Endodermal cell (in vitro differentiated cells): ENCODE data around the gene ABCC1. TPM values are rescaled to one million over a fixed set of nuclear protein-coding genes. Genes with fewer than 3 reads are reported as not detected.

Source experiments
- DNase-seq: peaks from one replicate; pipeline ENCODE4 v3.0.0-alpha.2; 2017
- H3K27ac ChIP-seq: 2 replicates; pipeline ENCODE4 v1.5.1; 2013; ENCODE audit warnings: mild to moderate bottlenecking, low read depth, low read length, moderate library complexity
- H3K27me3 ChIP-seq: 2 replicates; pipeline ENCODE4 v1.6.1; 2013; ENCODE audit warnings: mild to moderate bottlenecking, low read length, moderate library complexity; ENCODE audit not compliant: insufficient read depth, control insufficient read depth, poor library complexity, severe bottlenecking
- H3K36me3 ChIP-seq: 2 replicates; pipeline ENCODE4 v1.7.0; 2013; ENCODE audit warnings: mild to moderate bottlenecking, low read length, moderate library complexity; ENCODE audit not compliant: control insufficient read depth, insufficient read depth
- H3K4me1 ChIP-seq: one replicate; pipeline ENCODE4 v1.7.0; 2013; ENCODE audit warnings: low read length; ENCODE audit not compliant: control insufficient read depth, insufficient read depth
- H3K4me3 ChIP-seq: 2 replicates; pipeline ENCODE4 v1.5.1; 2013; ENCODE audit warnings: mild to moderate bottlenecking, low read length, moderate library complexity
- H3K9ac ChIP-seq: 2 replicates; pipeline ENCODE4 v1.6.1; 2013; ENCODE audit warnings: mild to moderate bottlenecking, low read length, moderate library complexity; ENCODE audit not compliant: poor library complexity, severe bottlenecking; ENCODE audit errors: extremely low read depth
- H3K9me3 ChIP-seq: 2 replicates; pipeline ENCODE4 v1.6.1; 2013; ENCODE audit warnings: mild to moderate bottlenecking, low read length, moderate library complexity; ENCODE audit not compliant: control insufficient read depth
- H3K27ac Mint-ChIP-seq: 2 replicates; pipeline ENCODE4 v1.8.0; 2020; ENCODE audit warnings: mixed read lengths
- H3K27me3 Mint-ChIP-seq: 2 replicates; pipeline ENCODE4 v1.8.0; 2021; ENCODE audit warnings: mild to moderate bottlenecking, mixed read lengths; ENCODE audit not compliant: insufficient read depth
- H3K36me3 Mint-ChIP-seq: 2 replicates; pipeline ENCODE4 v1.8.0; 2020; ENCODE audit warnings: low read depth, mixed read lengths
- H3K4me1 Mint-ChIP-seq: 2 replicates; pipeline ENCODE4 v1.8.0; 2020; ENCODE audit warnings: mixed read lengths
- H3K4me3 Mint-ChIP-seq: 2 replicates; pipeline ENCODE4 v1.8.0; 2020; ENCODE audit warnings: mild to moderate bottlenecking, moderate library complexity, mixed read lengths
- H3K9me3 Mint-ChIP-seq: 2 replicates; pipeline ENCODE4 v1.8.0; 2020; ENCODE audit warnings: mild to moderate bottlenecking, mixed read lengths
- CTCF ChIP-seq: fragments of 200-600 bp; sonication (generic); conservative IDR thresholded peaks from 2 replicates; pipeline ENCODE4 v1.5.0; 2021; ENCODE audit warnings: antibody characterized with exemption, mild to moderate bottlenecking
- WGBS, 2 experiments: methylation state at CpG; one replicate each; pipeline versions ENCODE4 v1.1.5 to v1.1.7; 2013; ENCODE audit warnings: missing lambda C conversion rate in 2 of 2, mixed read lengths in 1 of 2; ENCODE audit not compliant: insufficient coverage in 1 of 2, insufficient read length in 1 of 2; 5-methylcytosine and 5-hydroxymethylcytosine counted together
- total RNA-seq, 2 donors: library from RNA; stranded (reverse); fragmentation: NEBNext Ultra II Directional in 1 of 2; extraction: Animal tissue kit (Norgen Biotek cat#: 25700) in 1 of 2; gene quantifications; 2 replicates in 1 of 2; 3 replicates in 1 of 2; pipeline ENCODE4 v1.2.1, GENCODE V29; 2021

ABCC1 gene
- total RNA-seq, 2 donors from 2014 or later: 47.1 to 51.2 TPM

GRCh38 chr16:15911198-15911597 is 38.2 kb upstream of the ABCC1 start:
- Mint-ChIP-seq H3K27me3 (no peaks in the 10 kb centered on the region), H3K36me3 (no peaks in the 10 kb centered on the region), H3K9me3 (peaks cover 4% of the 10 kb centered on the region), H3K4me3 (no peak overlapping the region), H3K27ac (no peak overlapping the region), H3K4me1 (no peaks in the 10 kb centered on the region)
- Histone ChIP-seq H3K4me1 (no peaks in the 10 kb centered on the region), H3K36me3 (no peaks in the 10 kb centered on the region), H3K9ac (no peak overlapping the region), H3K4me3 (no peak overlapping the region), H3K27me3 (no peaks in the 10 kb centered on the region), H3K27ac (no peak overlapping the region), H3K9me3 (no peaks in the 10 kb centered on the region)
- 88 to 92% methylated on average over 1 to 2 of the region's 3 CpGs for WGBS, 2 experiments
- DNase-seq: no peak
- no peak for TF ChIP-seq CTCF

- no peaks in the 10 kb centered on the region for H3K4me1 Mint-ChIP-seq
- 91 to 97% methylated on average over 7 of the region's 7 CpGs for WGBS, 2 experiments
- H3K4me3 Mint-ChIP-seq: no peak overlapping the region
- Histone ChIP-seq H3K36me3 (no peaks in the 10 kb centered on the region), H3K4me1 (no peaks in the 10 kb centered on the region), H3K9me3 (no peaks in the 10 kb centered on the region), H3K27me3 (no peaks in the 10 kb centered on the region), H3K4me3 (no peak overlapping the region), H3K27ac (no peak overlapping the region), H3K9ac (no peak overlapping the region)
- H3K27ac Mint-ChIP-seq: no peak overlapping the region
- peaks cover 10% of the 10 kb centered on the region for H3K9me3 Mint-ChIP-seq
- no peak for DNase-seq
- no peaks in the 10 kb centered on the region for H3K36me3 Mint-ChIP-seq
- H3K27me3 Mint-ChIP-seq: no peaks in the 10 kb centered on the region
- no peak for TF ChIP-seq CTCF
Measured at GRCh38 chr16:15913046-15913698, 36.2 kb upstream of the ABCC1 start.

- H3K9me3 ChIP-seq: no peaks in the 10 kb centered on the region
- no peaks in the 10 kb centered on the region for H3K4me1 ChIP-seq
- 95 to 100% methylated on average over 2 to 4 of the region's 5 CpGs for WGBS, 2 experiments
- Mint-ChIP-seq H3K27me3 (no peaks in the 10 kb centered on the region), H3K27ac (no peak overlapping the region), H3K9me3 (peaks cover 10% of the 10 kb centered on the region), H3K36me3 (no peaks in the 10 kb centered on the region), H3K4me3 (no peak overlapping the region), H3K4me1 (no peaks in the 10 kb centered on the region)
- H3K36me3 ChIP-seq: no peaks in the 10 kb centered on the region
- no peak overlapping the region for H3K4me3 ChIP-seq
- H3K27me3 ChIP-seq: no peaks in the 10 kb centered on the region
- H3K27ac ChIP-seq: no peak overlapping the region
- no peak for DNase-seq
- no peak for TF ChIP-seq CTCF
- H3K9ac ChIP-seq: no peak overlapping the region
Measured at GRCh38 chr16:15915555-15916081, 33.8 kb upstream of the ABCC1 start.
